Activated CD4-positive, CD25-positive, alpha-beta regulatory T cell treated with anti-CD3 and anti-CD28 coated beads, Interleukin-2, amount 50 U/mL, for 24 hours (primary cell): ENCODE data around the gene PPEF1.
"Not testable (repeated sequence)": the region's sequence is repeated elsewhere in the genome, so short reads cannot be mapped to it uniquely, and the experiment has no call there.

Source experiments
- ATAC-seq, 2 donors: fragments of 150-1000 bp; cut with Tn5 transposase; one replicate each; pipeline ENCODE4 v1.10.0; 2021; ENCODE audit warnings: mild to moderate bottlenecking in 1 of 2, moderate library complexity in 1 of 2

Gene PPEF1

GRCh38 chrX:18799911-18800310 is 92.5 kb downstream of the PPEF1 start:
- ATAC-seq = no peak

- no peak for ATAC-seq
Measured at GRCh38 chrX:18809641-18810040, 102.2 kb downstream of the PPEF1 start.

- no peak for ATAC-seq
Measured at GRCh38 chrX:18810416-18810815, 103.0 kb downstream of the PPEF1 start.

GRCh38 chrX:18825375-18825774 is 117.9 kb downstream of the PPEF1 start:
- ATAC-seq = no peak

DNA sequence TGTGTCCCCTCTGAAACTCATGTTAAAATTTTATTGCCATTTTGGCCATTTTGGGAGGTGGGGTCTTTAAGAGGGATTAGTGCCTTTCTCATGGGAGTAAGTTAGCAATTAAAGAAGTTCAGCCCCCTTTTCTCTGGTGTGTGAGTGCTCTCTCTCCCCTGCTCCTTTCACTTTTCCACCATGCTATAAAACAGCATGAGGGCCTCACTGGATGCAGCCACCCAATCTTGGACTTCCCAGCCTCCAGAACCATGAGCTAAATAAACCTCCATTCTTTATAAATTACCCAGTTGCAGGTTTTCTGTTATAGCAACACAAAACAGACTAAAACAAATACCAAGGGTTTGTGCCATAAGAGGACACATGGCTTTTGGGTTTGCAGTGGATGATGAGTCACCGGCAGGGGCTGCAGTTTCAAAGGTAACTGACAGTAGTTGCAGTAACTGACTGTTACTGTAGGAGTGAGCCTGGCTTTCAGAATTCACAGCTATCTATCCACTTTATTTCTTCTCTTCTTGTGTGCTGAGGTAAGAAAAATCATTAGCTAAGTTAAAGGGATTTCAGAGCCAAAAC is 121.5 kb downstream of the PPEF1 start:
- no peak for ATAC-seq

- no peak for ATAC-seq
Measured at GRCh38 chrX:18833071-18833731, 125.8 kb downstream of the PPEF1 start.

DNA sequence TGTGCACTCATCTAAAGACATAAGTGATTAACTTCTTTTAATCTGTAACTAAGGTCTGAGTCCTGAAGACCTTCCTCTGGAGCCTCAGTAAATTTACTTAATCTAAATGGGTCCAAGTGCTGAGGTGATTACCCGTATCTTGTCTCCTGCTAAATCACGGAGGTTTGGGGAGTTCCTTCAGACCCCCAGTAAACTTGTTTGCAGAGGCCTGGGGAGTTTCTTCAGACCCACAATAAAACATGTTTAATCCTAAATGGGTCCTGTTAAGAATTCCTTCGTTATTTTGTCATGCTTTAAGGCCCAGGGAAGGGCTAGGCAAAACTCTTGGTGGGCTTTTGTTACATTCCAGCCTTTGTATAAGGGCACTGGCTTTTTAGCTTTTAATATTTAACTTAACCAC is 140.5 kb downstream of the PPEF1 start:
- not testable (repeated sequence) for ATAC-seq

DNA sequence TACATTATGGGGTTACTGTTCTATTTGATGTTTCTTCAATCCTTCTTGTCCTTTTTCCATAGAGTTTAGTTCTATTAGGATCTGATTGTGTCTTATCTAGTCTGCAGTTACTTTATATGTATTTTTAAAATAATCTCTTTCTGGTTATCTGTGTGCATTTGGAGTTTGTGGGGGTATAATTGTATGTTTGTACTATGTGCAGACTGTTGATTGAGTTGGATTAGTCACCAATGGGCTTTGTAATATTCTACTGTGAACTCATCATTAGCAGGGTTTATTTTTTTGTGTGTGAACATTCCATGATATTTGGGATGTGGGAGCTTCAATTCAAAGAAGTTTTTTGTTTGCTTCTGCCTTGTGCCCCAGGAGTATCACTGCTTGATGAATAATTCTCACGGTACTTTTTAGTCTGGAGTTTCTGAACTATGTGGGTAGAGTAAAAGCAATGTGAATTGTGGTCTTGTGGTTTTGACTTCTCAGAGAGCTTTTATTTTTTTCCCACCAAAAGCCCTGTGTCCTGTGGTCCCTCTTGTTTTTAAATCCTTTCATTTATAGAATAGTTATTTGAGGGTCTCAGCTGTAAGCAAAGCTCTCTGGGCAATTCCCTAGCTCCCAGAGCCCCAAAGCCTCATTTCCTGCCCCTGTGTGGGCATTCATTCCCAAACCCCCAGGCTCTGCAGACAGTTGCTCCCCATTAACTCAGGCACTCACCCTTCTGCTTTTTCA is 148.6 kb downstream of the PPEF1 start:
- peak in 1 of 2 donors; percentile 49 for ATAC-seq

DNA sequence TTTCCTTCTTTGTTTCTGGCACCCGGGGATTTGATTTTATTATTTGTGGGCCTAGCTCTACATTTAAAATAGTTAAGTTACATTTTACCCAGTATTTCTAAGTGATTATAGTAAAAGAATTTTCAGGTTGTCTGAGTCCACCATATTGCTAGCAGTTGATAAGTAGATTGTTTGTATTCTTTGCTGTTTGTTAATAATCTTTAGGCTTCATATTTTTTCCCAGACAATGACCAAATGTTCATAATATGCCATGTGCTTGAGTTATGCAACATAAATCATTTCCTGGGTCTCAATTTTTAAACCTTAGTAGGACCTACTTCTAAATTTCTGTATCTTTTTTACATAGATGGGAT is 149.2 kb downstream of the PPEF1 start:
- no peak for ATAC-seq

DNA sequence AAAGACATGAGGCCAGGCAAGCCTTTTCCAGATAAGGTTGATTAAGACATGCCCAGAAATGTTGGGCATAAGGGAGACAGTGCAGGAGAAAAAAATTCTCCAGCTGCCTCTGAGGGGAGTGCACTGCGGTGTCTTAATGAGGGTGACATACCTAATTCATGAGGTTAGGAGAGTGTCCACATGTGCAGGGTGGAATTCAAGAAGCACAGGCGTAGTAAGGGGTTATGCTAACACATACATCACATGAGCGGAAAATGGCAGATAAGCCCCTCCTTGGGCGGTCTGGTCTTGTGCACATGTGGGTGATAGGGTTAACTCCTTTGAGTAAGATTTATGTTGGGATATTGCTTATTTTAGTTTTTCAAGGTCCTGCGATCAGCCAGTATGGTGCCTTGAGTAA is 154.1 kb downstream of the PPEF1 start:
- ATAC-seq = no peak

GRCh38 chrX:18864390-18864920 is 157.0 kb downstream of the PPEF1 start:
- no peak for ATAC-seq

- no peak for ATAC-seq
Measured at GRCh38 chrX:18871161-18871890, 163.9 kb downstream of the PPEF1 start.

GRCh38 chrX:18871970-18872369 is 164.5 kb downstream of the PPEF1 start:
- no peak for ATAC-seq

GRCh38 chrX:18872621-18873020 is 165.2 kb downstream of the PPEF1 start:
- no peak for ATAC-seq

DNA sequence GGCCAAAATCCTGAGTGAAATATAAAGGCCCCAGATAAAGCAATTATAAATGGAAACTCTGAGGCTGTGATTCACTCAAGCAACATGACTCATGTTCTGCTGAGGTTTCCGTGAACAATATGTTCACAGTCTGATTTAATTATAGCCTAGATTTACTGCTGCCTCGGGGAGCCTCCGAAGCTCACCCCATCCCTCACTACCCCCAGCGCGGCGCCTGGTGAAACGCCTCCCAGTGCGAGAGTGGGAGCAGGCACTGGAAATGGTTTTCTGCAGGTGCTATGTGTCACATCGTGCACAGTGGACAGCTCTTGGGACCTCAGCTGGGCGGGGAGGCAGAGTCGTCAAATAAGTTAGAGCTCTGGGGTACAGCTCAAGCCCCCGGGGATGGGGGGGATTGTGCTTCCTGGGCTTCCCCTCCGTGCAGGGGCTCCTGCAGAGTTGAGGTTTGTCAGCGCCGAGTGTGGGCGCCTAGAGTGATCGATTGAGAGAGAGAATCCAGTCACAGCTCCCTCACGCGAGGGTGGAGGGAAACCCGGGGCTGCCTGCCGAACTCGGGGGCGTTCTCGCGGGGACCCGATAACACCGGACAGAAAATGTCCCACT is 165.8 kb downstream of the PPEF1 start:
- peak; percentile 83 to 90 for ATAC-seq

- ATAC-seq = no peak
Measured at GRCh38 chrX:18873836-18874235, 166.4 kb downstream of the PPEF1 start.

DNA sequence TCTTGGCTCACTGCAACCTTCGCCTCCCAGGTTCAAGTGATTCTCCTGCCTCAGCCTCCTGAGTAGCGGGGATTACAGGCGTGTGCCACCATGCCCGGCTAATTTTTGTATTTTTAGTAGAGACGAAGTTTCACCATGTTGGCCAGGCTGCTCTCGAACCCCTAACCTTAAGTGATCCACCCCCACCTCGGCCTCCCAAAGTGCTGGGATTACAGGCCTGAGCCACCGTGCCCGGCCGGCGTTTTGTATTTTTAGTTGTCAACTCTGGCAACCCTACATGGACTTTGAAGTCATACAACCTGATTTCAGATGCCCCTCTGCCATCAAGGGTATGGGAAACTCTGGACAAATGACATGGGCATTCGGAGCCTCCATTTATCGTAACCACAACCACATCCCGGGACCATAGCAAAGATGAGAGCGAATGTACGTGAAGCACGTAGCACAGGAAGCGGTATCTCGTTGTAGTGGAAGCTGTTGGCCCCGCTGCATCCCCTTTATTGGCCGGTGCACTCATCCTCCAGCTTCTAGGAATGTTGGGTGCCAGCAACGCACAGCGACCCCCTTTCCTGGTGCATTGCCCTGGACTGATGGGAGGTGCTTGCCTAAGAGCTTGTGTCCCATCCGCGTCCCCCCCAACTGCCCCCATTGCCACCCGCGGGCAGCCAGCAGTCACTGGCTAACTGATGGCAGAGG is 167.3 kb downstream of the PPEF1 start:
- ATAC-seq = no peak

- no peak for ATAC-seq
Measured at GRCh38 chrX:18875256-18875878, 167.9 kb downstream of the PPEF1 start.

- ATAC-seq = no peak
Measured at GRCh38 chrX:18877469-18877868, 170.0 kb downstream of the PPEF1 start.
